ENCODE measurements around the gene RPS18. TPM values are rescaled to one million over a fixed set of nuclear protein-coding genes. Genes with fewer than 3 reads are reported as not detected.

The RPS18 gene
- total and polyA plus RNA-seq, 9 of the 15 experiments (the other 6 are each of a cell fraction or from before 2014, with no cell fraction given) = 5,023 to 17,516 (median 8,131) TPM

GRCh38 chr6:33271468-33272274 is at the start of gene RPS18, which contains the start of gene VPS52 (continued):
- TF ChIP-seq FOXP4 (CRISPR knock-in tag; IDR thresholded peaks at IDR 0.05; ENCODE audit: borderline replicate concordance) = peak; percentile 58; the same call in 1 of the 2 replicates
- no peak; the same call in 1 of the 2 replicates for TF ChIP-seq SREBF1 (IDR thresholded peaks at IDR 0.05; ENCODE audit: borderline replicate concordance, low read depth, low read length)
- no peak for TF ChIP-seq TEAD2 (tag; IDR thresholded peaks at IDR 0.05)
- 0 out of 2 replicates have a peak, but pooled peaks have one; percentile 50 for TF ChIP-seq CLOCK (CRISPR knock-in tag; IDR thresholded peaks at IDR 0.05; ENCODE audit: borderline replicate concordance)
- peak; percentile 58 for TF ChIP-seq ATF3 (IDR thresholded peaks at IDR 0.05)
- TF ChIP-seq ATF3 (CRISPR knock-in tag; conservative IDR thresholded peaks at IDR 0.05) = peak; percentile 81; the same call in 1 of the 2 replicates
- TF ChIP-seq SMC3 (conservative IDR thresholded peaks at IDR 0.05; ENCODE audit: insufficient read depth, low read depth, low read length) = no peak
- no peak for TF ChIP-seq SNAPC5 (CRISPR knock-in tag; IDR thresholded peaks at IDR 0.05)
- peak; percentile 57; the same call in 1 of the 2 replicates for TF ChIP-seq CBFB (CRISPR knock-in tag; IDR thresholded peaks at IDR 0.05)
- TF ChIP-seq KLF16 (IDR thresholded peaks at IDR 0.05) = no peak
- TF ChIP-seq ZNF561 (CRISPR knock-in tag; conservative IDR thresholded peaks at IDR 0.05) = 0 out of 2 replicates have a peak, but pooled peaks have one; percentile 68
- no peak for TF ChIP-seq ZNF445 (CRISPR knock-in tag; IDR thresholded peaks at IDR 0.05; ENCODE audit: low read depth)
- no peak for TF ChIP-seq RBM15 (IDR thresholded peaks at IDR 0.05; ENCODE audit: insufficient read depth, low read length)
- no peak for TF ChIP-seq ZNF77 (CRISPR knock-in tag; IDR thresholded peaks at IDR 0.05)
- no peak; the same call in 1 of the 2 replicates for TF ChIP-seq ZNF121 (CRISPR knock-in tag; conservative IDR thresholded peaks at IDR 0.05)
- TF ChIP-seq ZBTB9 (CRISPR knock-in tag; IDR thresholded peaks at IDR 0.05) = peak; percentile 72
- no peak; the same call in 1 of the 2 replicates for TF ChIP-seq MTA2 (IDR thresholded peaks at IDR 0.05; ENCODE audit: low read depth)
- no peak for TF ChIP-seq TCF15 (CRISPR knock-in tag; IDR thresholded peaks at IDR 0.05)
- no peak for TF ChIP-seq POLR3G (IDR thresholded peaks at IDR 0.05; ENCODE audit: extremely low read depth, insufficient read length, insufficient replicate concordance)
- no peak for TF ChIP-seq ZNF212 (CRISPR knock-in tag; IDR thresholded peaks at IDR 0.05)

Data from K562 (cell line).